ENCODE results near the gene NF2.

DNA sequence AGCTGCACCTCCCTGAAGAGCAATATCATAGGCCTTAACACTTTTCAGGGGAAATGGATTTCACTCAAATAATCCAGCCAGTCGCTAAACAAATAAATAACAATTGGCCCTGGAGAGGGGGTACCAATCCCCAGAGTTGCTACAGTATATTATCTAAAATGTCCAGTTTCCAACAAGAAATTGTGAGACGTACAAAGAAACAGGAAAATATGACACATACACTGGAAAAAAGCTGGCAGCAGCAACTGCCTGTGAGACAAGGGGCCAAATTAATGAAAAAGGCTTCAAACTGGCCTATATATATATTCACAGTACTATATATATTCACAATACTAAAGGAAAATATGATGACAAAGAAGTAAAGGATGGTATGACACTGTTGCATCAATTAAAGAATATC is 4.0 kb downstream of the NF2 start:
- no peak for TF ChIP-seq POLR2AphosphoS2 (conservative IDR thresholded peaks at IDR 0.05; ENCODE audit: low read length)
- TF ChIP-seq, protein P1, sequence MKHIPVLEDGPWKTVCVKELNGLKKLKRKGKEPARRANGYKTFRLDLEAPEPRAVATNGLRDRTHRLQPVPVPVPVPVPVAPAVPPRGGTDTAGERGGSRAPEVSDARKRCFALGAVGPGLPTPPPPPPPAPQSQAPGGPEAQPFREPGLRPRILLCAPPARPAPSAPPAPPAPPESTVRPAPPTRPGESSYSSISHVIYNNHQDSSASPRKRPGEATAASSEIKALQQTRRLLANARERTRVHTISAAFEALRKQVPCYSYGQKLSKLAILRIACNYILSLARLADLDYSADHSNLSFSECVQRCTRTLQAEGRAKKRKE (CRISPR knock-in tag; IDR thresholded peaks at IDR 0.05; ENCODE audit: low read depth): no peak
- TF ChIP-seq, protein P2, sequence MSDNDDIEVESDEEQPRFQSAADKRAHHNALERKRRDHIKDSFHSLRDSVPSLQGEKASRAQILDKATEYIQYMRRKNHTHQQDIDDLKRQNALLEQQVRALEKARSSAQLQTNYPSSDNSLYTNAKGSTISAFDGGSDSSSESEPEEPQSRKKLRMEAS (IDR thresholded peaks at IDR 0.05): no peak
- no peak for TF ChIP-seq NFE2L2 (conservative IDR thresholded peaks at IDR 0.05; ENCODE audit: low read length)

Measured in A549 (cell line).